HG03354 (cell line): ENCODE results near the gene ME3.
"Not testable (repeated sequence)": the region's sequence is repeated elsewhere in the genome, so short reads cannot be mapped to it uniquely, and the experiment has no call there.

Source experiments
- ATAC-seq: cut with Tn5 transposase; IDR thresholded peaks from one replicate; pipeline ENCODE4 v1.9.1; 2021; ENCODE audit warnings: mild to moderate bottlenecking; ENCODE audit not compliant: unreplicated experiment, poor library complexity, severe bottlenecking

Gene ME3

DNA sequence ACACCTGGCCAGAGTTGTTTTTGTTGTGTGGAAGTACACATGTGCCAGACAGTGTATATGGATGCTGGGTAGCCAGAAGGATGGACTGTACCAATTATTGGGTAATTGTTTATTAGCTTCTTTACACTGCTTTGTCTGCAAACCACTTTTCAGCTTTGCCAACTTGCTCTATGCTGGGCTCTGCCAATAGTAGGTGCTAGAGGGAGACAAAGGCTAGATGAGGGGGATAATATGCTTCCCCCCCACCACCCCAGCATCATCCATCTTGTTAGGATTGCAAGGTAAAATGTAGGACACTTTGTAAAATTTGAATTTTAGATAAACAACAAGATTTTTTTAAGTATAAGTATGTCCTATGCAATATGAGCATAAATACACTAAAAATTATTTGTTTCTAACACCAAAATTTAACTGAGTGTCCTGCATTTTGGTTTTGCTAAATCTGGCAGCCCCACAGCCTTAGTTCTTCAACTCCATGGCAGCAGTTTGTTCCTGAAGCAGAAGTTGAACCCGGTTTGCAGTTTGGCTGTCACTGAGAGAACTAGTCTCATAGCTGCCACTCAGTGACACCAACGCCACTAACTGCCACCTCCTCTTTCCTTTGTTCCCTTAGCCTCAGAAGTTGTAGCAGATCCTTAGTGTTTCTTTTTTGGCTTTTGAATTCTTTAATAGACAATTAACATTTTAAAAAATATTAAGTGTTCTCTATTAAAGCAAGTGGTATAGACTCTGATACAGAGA lies 219.0 kb downstream of the ME3 start:
- no peak for ATAC-seq

DNA sequence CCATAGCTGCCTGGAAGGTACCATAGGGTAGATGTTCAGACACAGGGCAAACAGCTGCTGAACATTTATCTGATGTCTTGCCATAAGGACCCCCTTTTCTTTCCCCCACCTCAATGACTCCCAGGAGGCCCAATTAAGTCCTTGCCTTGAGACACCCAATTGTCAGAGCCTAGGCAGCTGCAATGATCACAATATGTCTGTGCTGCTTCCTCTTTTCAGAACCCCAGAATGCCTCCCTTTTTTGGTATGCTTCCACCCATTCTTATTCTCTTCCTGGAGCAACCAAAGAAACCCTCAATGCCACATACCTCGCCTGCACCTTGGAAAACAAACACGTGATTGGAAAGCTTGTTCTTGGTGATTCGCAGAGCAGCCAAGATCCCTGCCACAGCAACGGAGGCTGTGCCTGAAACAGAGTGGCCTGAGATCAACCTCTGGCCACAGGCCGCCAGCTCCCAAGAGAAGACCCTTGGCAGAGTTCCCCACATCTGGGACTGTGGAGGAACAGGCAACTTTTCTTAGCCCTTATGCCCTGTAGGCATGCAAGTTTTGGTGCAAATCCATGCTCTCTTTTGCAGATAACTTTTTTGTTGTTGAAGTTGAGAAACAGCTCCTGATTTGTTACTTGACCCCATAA lies 222.3 kb downstream of the ME3 start:
- no peak for ATAC-seq

DNA sequence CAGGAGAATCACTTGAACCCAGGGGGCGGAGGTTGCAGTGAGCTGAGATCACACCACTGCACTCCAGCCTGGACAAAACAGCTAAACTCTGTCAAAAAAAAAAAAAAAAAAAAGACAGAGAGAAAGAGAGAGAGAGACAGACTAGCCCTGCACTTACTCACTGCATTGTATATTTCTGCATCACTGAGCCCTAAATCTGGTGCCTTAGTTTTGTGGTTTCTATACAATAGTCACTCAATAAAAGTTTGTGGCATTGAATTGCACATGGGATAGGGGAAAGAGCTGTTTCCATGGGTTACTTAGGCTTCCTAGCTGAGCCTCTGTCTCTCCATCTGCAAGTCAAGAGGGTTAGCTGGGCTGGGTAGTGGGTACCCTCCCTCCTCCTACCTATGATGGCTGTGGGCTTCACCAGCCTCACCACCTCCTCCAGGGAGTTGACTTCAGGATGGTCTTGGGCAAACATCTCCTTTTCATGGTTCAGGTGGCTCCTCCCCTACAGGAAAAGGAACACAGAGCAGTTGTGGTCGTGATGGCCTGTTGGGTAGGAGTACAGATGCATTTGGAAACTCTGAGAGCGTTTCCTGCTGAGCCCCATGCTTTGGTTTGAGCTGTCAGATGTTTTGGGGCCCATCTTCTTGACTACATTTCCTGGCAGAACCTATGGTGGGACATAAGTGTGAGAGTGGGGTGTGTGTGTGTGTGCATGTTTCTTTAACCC lies 224.5 kb downstream of the ME3 start:
- ATAC-seq, result no peak

DNA sequence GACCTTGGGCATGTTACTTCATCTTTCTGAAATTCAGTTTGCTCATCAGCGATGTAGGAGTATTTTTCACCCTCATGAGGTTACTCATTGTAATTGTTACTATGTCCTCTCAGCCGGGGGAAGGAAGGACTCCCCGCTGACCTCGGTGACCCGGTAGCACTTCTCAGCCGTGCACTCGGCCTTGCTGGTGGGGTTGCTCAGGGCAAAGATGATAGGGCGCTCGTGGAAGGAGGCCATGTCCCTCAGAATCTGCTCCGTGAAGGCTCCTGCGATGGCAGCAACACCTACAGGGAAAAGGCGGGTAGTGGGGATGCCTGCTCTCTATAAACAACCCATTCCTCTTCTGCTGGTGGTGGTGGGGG lies 225.5 kb downstream of the ME3 start:
- no peak for ATAC-seq

DNA sequence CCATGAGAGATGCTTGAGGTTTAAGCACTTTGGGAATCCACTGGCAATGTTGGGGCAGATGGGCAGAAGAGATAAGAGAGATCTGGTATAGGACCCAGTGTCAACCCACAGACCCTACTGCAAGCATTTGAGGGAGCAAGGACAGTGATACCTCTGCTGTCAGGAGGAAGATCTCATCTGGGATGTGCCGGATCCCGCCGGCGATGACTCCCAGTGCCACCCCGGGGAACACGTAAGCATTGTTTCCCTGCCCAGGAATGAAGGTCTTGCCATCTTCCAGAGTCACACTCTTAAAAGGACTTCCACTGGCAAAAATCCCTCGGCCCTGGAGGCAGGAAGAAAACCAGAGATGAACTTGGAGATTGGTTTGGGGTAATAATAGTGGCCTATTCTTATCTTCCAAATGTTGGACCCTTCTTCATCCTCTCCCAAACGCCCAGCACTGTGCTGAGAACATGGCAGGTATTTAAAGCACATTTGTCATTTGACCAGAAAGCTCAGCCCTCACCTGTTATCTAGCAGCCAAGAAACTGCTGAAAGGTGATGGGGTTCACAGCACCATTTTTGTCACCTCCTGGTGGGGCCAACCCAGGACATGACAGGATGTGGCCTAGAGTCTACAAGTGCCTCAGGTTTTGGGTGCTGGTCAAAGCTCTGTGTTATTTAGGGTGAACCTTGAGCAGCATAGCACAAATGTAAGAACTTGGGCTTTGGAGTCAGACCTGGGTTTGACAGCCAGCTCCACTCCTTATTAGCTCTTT lies 226.1 kb downstream of the ME3 start:
- ATAC-seq, result no peak

DNA sequence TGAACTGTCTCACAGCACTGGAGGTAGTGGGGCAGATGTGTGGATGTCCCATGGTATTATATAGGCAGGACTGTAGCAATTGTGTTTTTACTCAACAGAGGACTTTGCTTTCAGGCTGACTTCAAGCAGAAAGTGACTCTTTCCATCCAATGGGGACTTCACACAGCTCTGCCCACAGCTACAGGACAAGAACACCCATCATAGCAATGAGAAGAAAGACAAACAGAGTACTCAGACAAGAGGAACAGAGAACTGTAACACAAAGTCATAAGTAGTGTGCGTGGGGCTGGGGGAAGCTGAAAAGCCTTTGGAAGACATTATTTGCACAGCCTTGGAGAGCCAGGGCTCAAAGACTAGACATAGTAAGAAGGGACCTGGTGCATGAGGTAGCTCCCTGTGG lies 227.4 kb downstream of the ME3 start:
- ATAC-seq, result no peak

DNA sequence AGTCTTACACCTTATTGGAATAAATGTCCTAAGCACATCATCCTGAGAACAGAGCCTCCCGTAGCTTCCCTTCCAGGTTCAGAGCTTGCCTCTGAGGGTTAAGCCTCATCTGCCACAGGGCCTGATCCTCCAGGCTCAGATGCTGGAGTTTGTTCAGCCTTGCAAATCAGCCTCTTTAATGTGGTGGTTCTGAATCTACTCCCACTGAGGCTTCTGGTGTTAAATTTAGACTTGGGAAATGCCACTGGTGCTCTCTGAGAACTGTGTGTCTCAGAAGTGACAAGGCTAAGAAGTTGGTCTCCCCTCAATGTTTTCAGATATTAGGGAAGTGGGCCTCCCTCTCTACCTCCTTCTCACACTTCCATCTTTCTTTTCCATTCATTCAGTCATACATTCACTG lies 229.0 kb downstream of the ME3 start:
- no peak for ATAC-seq

DNA sequence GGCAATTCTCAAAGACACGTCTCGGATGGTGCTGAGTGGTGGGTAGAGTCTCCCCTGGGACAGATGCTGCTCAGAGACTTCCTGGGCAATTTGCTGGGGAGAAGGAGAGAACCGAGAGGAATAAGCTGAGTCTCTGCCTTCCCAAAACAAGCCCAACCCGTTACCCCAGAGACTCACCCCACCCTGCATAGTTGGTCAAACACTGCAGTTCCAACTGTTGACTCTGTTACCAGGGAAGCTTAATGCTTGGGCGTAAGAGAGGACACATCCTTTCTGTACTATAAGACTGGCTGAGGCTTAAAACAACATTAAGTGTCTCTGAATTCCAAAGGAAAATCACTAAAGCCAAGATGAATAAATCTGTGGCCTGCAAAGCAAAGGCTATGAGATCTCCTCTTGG lies 229.6 kb downstream of the ME3 start:
- no peak for ATAC-seq

DNA sequence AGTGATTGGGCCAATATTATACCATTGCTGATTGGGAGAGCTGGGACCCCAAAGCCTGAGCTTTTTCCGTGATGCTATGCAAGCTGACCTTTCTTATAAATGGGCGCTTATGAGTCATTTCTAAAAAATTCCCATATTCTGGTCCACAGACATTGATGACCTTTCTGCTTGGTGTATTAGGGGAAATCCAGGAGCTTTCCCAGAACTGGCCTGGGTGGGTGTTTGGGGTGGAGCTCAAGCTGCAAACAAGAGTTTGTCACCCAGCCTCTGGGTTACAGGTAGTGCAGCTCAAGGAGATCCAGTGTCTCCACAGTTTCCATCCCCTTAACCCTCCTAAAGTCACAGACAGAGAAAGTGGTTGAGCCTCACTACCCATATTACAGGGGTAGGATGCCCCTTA lies 230.0 kb downstream of the ME3 start:
- ATAC-seq, result no peak

DNA sequence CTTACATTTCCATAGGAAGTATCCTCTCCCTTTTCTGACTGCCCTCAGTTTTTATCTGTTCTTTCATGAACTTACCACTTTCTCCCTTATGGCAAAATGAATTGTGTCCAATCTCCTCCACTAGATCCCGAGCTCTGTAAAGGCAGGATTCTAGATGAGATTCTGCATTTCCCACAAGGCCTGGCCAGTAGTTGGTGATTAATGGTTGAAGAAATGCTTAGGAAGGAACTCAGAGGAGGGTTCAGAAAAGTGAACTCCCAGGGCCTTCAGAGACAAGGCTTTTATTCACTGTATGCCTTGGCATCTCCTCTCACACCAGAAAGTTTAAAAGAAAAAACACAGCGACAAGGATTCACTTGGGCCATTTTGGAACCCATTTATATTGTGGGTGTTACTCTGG lies 231.6 kb downstream of the ME3 start:
- ATAC-seq, result no peak

DNA sequence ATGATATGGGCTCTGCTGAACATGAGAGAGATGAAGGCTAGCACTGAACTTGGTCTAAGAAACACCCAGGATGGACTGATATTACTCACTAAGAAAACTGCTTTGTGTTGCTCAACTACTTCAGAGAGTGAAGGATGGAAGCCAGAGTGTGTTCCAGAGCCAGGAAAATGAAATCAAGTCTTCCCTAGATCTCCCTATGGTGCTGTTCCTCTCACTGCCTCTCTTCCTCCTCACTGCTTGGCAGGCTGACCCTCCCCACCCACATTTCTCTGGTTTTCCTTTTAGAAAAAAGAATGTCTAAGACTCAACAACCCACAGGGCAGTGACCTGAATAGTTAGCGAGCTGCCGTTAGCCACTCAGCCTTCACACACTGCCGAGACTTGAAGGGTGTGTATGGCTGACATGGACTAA lies 232.1 kb downstream of the ME3 start:
- no peak for ATAC-seq

DNA sequence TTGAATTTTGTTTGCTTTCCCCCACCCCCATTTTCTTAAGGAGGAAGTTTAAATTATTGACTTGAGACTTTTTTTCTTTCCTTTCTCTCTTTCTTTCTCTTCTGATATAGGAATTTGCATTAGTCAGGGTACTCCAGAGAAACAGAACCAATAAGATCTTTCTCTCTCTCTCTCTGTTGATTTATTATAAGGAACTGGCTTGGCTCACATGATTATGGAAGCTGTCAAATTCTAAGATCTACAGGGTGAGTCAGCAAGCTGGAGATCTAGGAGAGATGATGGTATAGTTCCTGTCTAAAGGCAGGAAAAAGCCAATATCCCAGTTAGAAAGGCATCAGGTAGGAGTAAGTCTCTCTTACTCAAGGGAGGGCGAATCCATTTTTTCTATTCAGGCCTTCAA lies 233.7 kb downstream of the ME3 start:
- ATAC-seq, result no peak

DNA sequence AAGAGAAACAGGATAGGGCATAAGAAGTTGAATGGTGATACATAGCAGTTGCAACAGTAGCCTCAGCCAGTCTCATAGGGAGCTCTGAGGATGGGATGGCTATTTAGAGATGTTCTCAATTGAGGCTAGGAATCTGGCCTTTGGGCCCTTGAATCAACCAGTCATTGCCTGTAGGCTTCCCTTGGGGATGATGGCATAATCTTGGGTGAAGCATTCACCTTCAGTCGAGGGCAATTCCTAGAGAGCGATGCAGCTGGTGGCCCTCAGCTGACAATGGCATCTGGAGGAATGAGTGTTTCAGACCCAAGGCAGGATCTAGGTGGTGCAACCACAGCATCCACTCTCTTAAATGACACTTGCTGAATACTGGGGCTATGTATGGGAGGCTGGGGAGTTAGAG lies 236.7 kb downstream of the ME3 start:
- ATAC-seq, result no peak

DNA sequence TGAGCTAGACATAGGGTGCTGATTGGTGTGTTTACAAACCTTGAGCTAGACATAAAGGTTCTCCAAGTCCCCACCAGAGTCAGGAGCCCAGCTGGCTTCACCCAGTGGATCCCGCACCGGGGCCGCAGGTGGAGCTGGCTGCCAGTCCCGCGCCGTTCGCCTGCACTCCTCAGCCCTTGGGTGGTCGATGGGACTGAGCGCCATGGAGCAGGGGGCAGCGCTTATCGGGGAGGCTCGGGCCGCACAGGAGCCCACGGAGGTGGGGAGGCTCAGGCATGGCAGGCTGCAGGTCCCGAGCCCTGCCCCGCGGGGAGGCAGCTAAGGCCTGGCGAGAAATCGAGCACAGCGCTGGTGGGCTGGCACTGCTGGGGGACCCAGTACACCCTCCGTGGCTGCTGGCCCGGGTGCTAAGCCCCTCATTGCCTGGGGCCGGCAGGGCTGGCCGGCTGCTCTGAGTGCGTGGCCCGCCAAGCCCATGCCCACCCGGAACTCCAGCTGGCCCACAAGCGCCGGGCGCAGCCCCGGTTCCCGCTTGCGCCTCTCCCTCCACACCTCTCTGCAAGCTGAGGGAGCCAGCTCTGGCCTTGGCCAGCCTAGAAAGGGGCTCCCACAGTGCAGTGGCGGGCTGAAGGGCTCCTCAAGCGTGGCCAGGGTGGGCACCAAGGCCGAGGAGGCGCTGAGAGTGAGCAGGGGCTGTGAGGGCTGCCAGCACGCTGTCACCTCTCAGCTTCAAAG lies 238.9 kb downstream of the ME3 start:
- not testable (repeated sequence) for ATAC-seq

DNA sequence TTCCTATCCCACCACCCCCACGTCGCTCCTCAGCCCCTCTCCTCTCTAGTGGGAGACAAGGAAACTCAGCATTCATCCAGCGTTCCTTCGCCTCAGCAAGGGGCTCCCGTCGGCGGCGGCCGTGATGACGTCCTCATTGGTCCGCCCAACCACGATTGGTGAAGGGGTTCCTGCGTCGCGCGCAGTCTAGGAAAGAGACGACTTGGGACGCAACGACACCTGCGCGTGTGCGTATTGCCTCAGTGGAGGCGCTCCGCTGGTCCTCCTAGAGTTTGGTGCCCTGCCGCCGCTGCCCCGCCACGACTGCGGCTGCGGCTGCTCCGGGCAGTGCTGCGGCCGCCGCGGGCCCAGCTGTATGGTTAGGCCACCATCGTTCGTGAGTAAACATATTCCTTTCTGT lies 241.2 kb downstream of the ME3 start:
- ATAC-seq, result no peak

DNA sequence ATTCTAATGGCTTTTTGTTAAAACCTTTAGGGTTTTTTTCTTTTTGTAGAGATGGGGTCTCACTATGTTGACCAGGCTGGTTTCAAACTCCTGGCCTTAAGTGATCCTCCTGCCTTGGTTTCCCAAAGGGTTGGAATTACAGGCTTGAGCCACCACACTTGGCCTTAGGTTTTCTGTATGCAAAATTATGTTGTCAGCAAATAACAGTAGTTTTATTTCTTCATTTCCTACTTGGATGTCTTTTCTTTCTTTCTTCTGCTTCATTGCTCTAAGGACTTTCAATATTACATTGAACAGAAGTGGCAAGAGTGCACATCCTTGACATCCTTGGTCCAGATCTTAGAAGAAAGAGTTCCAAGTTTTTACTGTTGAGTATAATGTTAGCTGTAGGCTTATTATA lies 245.0 kb downstream of the ME3 start:
- no peak for ATAC-seq

DNA sequence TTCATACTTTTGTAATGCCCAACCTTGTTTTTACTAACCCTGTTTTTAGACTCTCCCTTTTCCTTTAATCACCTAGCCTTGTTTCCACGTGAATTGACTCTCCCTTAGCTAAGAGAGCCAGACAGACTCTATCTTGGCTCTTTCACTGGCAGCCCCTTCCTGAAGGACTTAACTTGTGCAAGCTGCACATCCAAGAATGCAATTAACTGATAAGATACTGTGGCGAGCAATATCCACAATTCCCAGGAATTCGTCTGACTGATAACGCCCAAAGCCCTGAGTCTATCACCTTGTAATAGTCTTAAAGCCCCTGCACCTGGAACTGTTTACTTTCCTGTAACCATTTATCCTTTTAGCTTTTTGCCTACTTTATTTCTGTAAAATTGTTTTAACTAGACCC lies 248.9 kb downstream of the ME3 start:
- ATAC-seq, result not testable (repeated sequence)

DNA sequence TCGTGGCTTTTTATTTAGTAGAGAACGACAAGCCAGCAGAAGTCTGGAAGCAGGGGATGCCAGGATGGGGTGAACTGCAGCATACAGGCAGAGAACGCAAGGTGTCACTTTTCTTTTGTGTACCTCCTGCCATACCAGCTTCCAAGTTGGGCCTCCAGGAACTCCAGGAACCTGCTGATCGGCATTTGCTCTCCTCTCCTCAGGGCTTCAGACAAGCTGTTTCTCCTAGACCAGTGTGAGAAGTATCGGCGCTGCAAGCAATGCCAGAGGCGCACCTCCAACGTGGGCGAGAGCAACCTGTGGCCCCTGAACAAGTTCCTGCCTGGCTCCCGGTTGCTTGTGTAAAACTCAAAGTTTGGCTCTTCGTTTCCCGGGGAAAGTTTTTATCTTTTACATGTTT lies 250.0 kb downstream of the ME3 start:
- ATAC-seq, result no peak

DNA sequence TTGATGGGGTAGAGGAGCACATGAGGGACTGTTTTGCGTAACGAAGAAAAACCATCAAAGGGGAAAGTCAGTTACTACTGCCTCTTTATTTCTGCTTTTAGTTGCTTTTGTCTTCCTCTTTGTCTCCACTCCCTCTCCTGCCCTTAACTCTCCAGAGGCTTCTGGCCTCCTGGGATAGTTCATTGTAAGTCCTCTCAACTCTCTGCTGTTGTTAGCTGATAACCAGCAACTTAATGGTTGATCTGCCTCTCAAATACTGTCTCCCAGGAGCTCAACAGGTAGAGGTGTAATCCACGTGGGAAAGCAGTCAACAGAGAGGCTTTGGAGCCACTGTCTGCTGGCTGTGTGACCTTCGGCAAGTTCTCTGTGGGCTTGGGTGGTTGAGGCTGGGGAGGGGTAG lies 250.5 kb downstream of the ME3 start:
- ATAC-seq, result no peak

DNA sequence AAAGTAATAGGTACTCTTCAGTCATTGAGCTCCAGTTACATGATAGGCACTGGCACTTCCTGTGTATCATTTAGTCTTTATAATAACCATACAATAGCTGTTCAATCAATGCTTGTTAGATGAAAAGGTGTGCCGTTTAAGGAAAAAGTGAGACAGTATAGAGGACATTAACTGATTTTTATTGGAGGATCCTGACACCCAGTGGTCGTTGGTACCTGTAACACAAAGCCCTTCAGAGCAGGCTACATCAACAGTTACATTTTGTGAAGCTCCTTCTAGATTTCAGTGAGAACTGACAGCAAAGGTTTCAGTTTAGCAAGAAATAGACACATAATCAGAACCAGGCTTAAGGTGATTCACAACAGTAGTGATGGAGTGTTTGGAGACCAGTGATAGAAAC lies 253.5 kb downstream of the ME3 start:
- ATAC-seq, result no peak
